DOHH2 (cell line): ENCODE results near the gene ZSWIM1.

Experiments
- EZH2phosphoT487 ChIP-seq: fragments of 200-600 bp; sonication (generic); IDR thresholded peaks from 2 replicates; pipeline ENCODE4 v1.6.1; 2017; ENCODE audit warnings: borderline replicate concordance, mild to moderate bottlenecking, antibody characterized with exemption, low read length, moderate library complexity, mixed read lengths
- TF ChIP-seq, protein P1 (sequence below): fragments of 200-600 bp; sonication (generic); IDR thresholded peaks from one replicate; pipeline ENCODE4 v1.5.1; 2014; ENCODE audit warnings: antibody characterized with exemption, mild to moderate bottlenecking, low read depth, low read length; ENCODE audit not compliant: poor library complexity, severe bottlenecking

DNA sequence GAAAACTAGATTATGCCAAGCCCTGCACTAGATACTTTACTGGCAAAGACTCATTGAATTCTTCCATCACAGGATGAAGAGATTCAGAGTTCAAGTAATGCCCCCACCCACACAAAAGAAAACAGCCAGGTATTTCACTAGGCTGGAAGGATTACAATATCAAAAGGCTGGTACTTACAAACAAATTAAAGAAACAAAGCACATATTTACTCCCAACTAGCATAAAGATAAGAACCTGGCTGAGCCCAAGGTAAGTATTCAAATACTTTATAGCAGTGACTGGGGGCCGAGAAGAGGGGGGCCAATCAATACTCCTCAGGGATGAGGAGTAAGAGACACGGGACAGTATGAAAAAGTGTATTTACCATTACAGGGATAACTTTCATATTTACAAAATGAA is 27.5 kb upstream of the ZSWIM1 start:
- TF ChIP-seq, protein P1, sequence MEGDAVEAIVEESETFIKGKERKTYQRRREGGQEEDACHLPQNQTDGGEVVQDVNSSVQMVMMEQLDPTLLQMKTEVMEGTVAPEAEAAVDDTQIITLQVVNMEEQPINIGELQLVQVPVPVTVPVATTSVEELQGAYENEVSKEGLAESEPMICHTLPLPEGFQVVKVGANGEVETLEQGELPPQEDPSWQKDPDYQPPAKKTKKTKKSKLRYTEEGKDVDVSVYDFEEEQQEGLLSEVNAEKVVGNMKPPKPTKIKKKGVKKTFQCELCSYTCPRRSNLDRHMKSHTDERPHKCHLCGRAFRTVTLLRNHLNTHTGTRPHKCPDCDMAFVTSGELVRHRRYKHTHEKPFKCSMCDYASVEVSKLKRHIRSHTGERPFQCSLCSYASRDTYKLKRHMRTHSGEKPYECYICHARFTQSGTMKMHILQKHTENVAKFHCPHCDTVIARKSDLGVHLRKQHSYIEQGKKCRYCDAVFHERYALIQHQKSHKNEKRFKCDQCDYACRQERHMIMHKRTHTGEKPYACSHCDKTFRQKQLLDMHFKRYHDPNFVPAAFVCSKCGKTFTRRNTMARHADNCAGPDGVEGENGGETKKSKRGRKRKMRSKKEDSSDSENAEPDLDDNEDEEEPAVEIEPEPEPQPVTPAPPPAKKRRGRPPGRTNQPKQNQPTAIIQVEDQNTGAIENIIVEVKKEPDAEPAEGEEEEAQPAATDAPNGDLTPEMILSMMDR: no peak
- TF ChIP-seq EZH2phosphoT487: no peak
